B cell (primary cell): ENCODE data around the gene SGPP2. TPM values are rescaled to one million over a fixed set of nuclear protein-coding genes. Genes with fewer than 3 reads are reported as not detected.

Source experiments
- ATAC-seq: fragments of 200-7000 bp; cut with Tn5 transposase; one replicate; pipeline ENCODE4 v1.10.0; 2021; ENCODE audit warnings: low read depth, mild to moderate bottlenecking, moderate number of reproducible peaks, moderate library complexity
- CTCF ChIA-PET: fragments of 350-600 bp; sonication (Branson Sonifier 250); formaldehyde crosslinking; loops from one replicate; lab custom pipeline; 2021; ENCODE audit warnings: antibody characterized with exemption, inconsistent platforms; lab: Charles Lee
- POLR2A ChIA-PET: fragments of 350-600 bp; sonication (Branson Sonifier 250); formaldehyde crosslinking; loops from one replicate; lab custom pipeline; 2021; ENCODE audit warnings: antibody characterized with exemption; lab: Charles Lee
- DNase-seq: peaks from one replicate; pipeline ENCODE4 v3.0.0; 2013
- H2AFZ ChIP-seq: 2 replicates; pipeline ENCODE4 v1.6.1; 2012; ENCODE audit warnings: mild to moderate bottlenecking, low read depth, low read length; ENCODE audit not compliant: insufficient read depth, poor library complexity, severe bottlenecking
- H3K27ac ChIP-seq, 2 donors: 1 replicate in 1 of 2; 2 replicates in 1 of 2; pipeline ENCODE4 v1.5.1; 2012 to 2013; ENCODE audit warnings: low read length in 2 of 2, mild to moderate bottlenecking in 2 of 2, moderate library complexity in 1 of 2
- H3K27me3 ChIP-seq, 4 experiments: fragments of 200-600 bp in 1 of 4; sonication (generic) in 1 of 4; replicated peaks in 1 of 4; 1 replicate in 2 of 4; 2 replicates in 2 of 4; pipeline versions ENCODE4 v1.6.1 to v1.7.0; 2013 to 2016; ENCODE audit warnings: low read length in 3 of 4, mild to moderate bottlenecking in 2 of 4, mixed read lengths in 1 of 4, moderate library complexity in 1 of 4; ENCODE audit not compliant: insufficient read depth in 4 of 4, control insufficient read depth in 3 of 4; ENCODE audit errors: control extremely low read depth in 1 of 4
- H3K36me3 ChIP-seq, 2 experiments: replicated peaks in 1 of 2; 1 replicate in 1 of 2; 2 replicates in 1 of 2; pipeline versions ENCODE4 v1.6.1 to v1.7.1; 2013; ENCODE audit warnings: low read length in 1 of 2; ENCODE audit not compliant: insufficient read depth in 2 of 2, control insufficient read depth in 1 of 2; ENCODE audit errors: control extremely low read depth in 1 of 2, extremely low read depth in 1 of 2
- H3K4me1 ChIP-seq, 2 donors: fragments of 200-600 bp in 1 of 2; sonication (generic) in 1 of 2; 1 replicate in 1 of 2; 2 replicates in 1 of 2; pipeline versions ENCODE4 v1.5.1 to v1.6.1; 2013 to 2017; ENCODE audit warnings: low read length in 2 of 2; ENCODE audit not compliant: control insufficient read depth in 2 of 2, insufficient read depth in 2 of 2
- H3K4me2 ChIP-seq: replicated peaks from 2 replicates; pipeline ENCODE3; 2012; ENCODE audit warnings: mild to moderate bottlenecking, low read depth, low read length; ENCODE audit not compliant: poor library complexity, severe bottlenecking
- H3K4me3 ChIP-seq, 5 experiments: fragments of 200-600 bp in 1 of 5; sonication (generic) in 1 of 5; 1 replicate in 3 of 5; 2 replicates in 2 of 5; pipeline versions ENCODE4 v1.5.1 to v1.7.0; 2011 to 2016; ENCODE audit warnings: low read length in 4 of 5, mild to moderate bottlenecking in 4 of 5, low read depth in 2 of 5, control low read depth in 1 of 5, moderate library complexity in 1 of 5; ENCODE audit not compliant: insufficient read depth in 1 of 5; ENCODE audit errors: control extremely low read depth in 1 of 5, extremely low read depth in 1 of 5
- H3K79me2 ChIP-seq: fragments of 200-600 bp; sonication (generic); one replicate; pipeline ENCODE4 v1.6.0; 2016; ENCODE audit warnings: low read length; ENCODE audit not compliant: control insufficient read depth, insufficient read depth
- H3K9ac ChIP-seq: fragments of 200-600 bp; sonication (generic); 2 replicates; pipeline ENCODE4 v1.6.1; 2017; ENCODE audit warnings: mild to moderate bottlenecking, low read length, moderate library complexity
- H3K9me3 ChIP-seq, 3 donors: one replicate each; pipeline versions ENCODE4 v1.6.1 to v1.7.1; 2013; ENCODE audit warnings: low read length in 2 of 3; ENCODE audit not compliant: control insufficient read depth in 2 of 3, insufficient read depth in 1 of 3; ENCODE audit errors: control extremely low read depth in 1 of 3
- H4K20me1 ChIP-seq: 2 replicates; pipeline ENCODE4 v1.6.0; 2012; ENCODE audit warnings: mild to moderate bottlenecking, low read length; ENCODE audit not compliant: insufficient read depth, control insufficient read depth, poor library complexity, severe bottlenecking
- H3K27ac Mint-ChIP-seq: one replicate; pipeline ENCODE4 v1.8.0; 2021; ENCODE audit warnings: mixed read lengths
- H3K27me3 Mint-ChIP-seq: one replicate; pipeline ENCODE4 v1.8.0; 2021; ENCODE audit warnings: mixed read lengths
- H3K4me1 Mint-ChIP-seq: one replicate; pipeline ENCODE4 v1.8.0; 2021; ENCODE audit warnings: mixed read lengths
- H3K4me3 Mint-ChIP-seq: one replicate; pipeline ENCODE4 v1.8.0; 2021; ENCODE audit warnings: mixed read lengths
- H3K9me3 Mint-ChIP-seq: one replicate; pipeline ENCODE4 v1.8.0; 2022; ENCODE audit warnings: mixed read lengths; ENCODE audit not compliant: insufficient read depth
- CTCF ChIP-seq: fragments of 200-600 bp; IDR thresholded peaks from one replicate; pipeline ENCODE4 v1.8.0; 2022; ENCODE audit warnings: antibody characterized with exemption, mild to moderate bottlenecking
- EZH2 ChIP-seq: IDR thresholded peaks from 2 replicates; pipeline ENCODE4 v1.6.1; 2012; ENCODE audit warnings: borderline replicate concordance, low read depth, mild to moderate bottlenecking, moderate library complexity, low read length; ENCODE audit not compliant: insufficient read depth, poor library complexity, severe bottlenecking
- WGBS: methylation state at CpG from one replicate; pipeline ENCODE4 v1.1.5; 2013; ENCODE audit warnings: missing lambda C conversion rate; ENCODE audit not compliant: insufficient coverage; 5-methylcytosine and 5-hydroxymethylcytosine counted together
- intact Hi-C: fragments of 100-400 bp; cut with micrococcal nuclease; formaldehyde crosslinking; loops from one replicate; pipeline ENCODE4 v1.10.0; 2022
- polyA plus RNA-seq: library from polyadenylated mRNA; depleted of rRNA; stranded (reverse); fragments of >200 nt; gene quantifications from 2 replicates; pipeline ENCODE4 v1.2.3, GENCODE V29; 2012
- total RNA-seq, 2 donors: library from RNA; stranded (reverse); fragments of 120-200 nt in 1 of 2; gene quantifications; 1 replicate in 1 of 2; 2 replicates in 1 of 2; pipeline versions ENCODE4 v1.2.3 to v1.2.4, GENCODE V29; 2013 to 2022

SGPP2 gene
- total and polyA plus RNA-seq, 2 donors (not counting 1 experiment from before 2014, with no cell fraction given): 1.5 to 7.7 TPM

- Mint-ChIP-seq H3K4me1 (no peaks in the 10 kb centered on the region), H3K4me3 (no peak overlapping the region), H3K27ac (no peak overlapping the region), H3K27me3 (peaks cover 11% of the 10 kb centered on the region), H3K9me3 (no peaks in the 10 kb centered on the region)
- H3K9ac ChIP-seq: no peak overlapping the region
- H3K79me2 ChIP-seq: no peaks in the 10 kb centered on the region
- no peak for ATAC-seq
- ChIA-PET POLR2A (no interaction called here), CTCF (no interaction called here)
- DNase-seq: no peak
- no peaks in the 10 kb centered on the region for H3K4me1 ChIP-seq
- no peaks in the 10 kb centered on the region for H3K27me3 ChIP-seq
- 39% methylated on average over 2 of the region's 5 CpGs for WGBS
- intact Hi-C loops: no loop called here
- no peak overlapping the region for H2AFZ ChIP-seq
- H3K4me2 ChIP-seq: no peak overlapping the region
- no peak for TF ChIP-seq EZH2
- no peak for TF ChIP-seq CTCF
- no peak overlapping the region for H3K27ac ChIP-seq
- no peaks in the 10 kb centered on the region for H3K9me3 ChIP-seq
- no peaks in the 10 kb centered on the region for H3K36me3 ChIP-seq
- no peak overlapping the region for H3K4me3 ChIP-seq
- H4K20me1 ChIP-seq: no peaks in the 10 kb centered on the region
Measured at GRCh38 chr2:222399038-222399783, 25.1 kb upstream of the SGPP2 start.

GRCh38 chr2:222404151-222404905 is 20.0 kb upstream of the SGPP2 start:
- H3K4me3 ChIP-seq: no peak overlapping the region

More at GRCh38 chr2:222404151-222404905, 20.0 kb upstream of the SGPP2 start:
- TF ChIP-seq EZH2: no peak
- TF ChIP-seq CTCF: no peak
- Mint-ChIP-seq H3K27ac (no peak overlapping the region), H3K9me3 (no peaks in the 10 kb centered on the region), H3K4me1 (peaks cover 2% of the 10 kb centered on the region), H3K4me3 (no peak overlapping the region), H3K27me3 (peaks cover 11% of the 10 kb centered on the region)
- intact Hi-C loops: no loop called here
- no peaks in the 10 kb centered on the region for H3K36me3 ChIP-seq
- ChIA-PET CTCF (no interaction called here), POLR2A (no interaction called here)
- H2AFZ ChIP-seq: no peak overlapping the region
- H3K4me2 ChIP-seq: no peak overlapping the region
- no peaks in the 10 kb centered on the region for H3K4me1 ChIP-seq
- no peaks in the 10 kb centered on the region for H3K9me3 ChIP-seq
- H4K20me1 ChIP-seq: no peaks in the 10 kb centered on the region
- H3K79me2 ChIP-seq: no peaks in the 10 kb centered on the region
- no peak for DNase-seq
- no peak for ATAC-seq
- no peaks in the 10 kb centered on the region for H3K27me3 ChIP-seq
- 14% methylated on average over 5 of the region's 8 CpGs for WGBS
- no peak overlapping the region for H3K9ac ChIP-seq
- H3K27ac ChIP-seq: no peak overlapping the region
